CD4-positive, alpha-beta memory T cell (primary cell): ENCODE measurements around the gene PNPLA7. TPM values are rescaled to one million over a fixed set of nuclear protein-coding genes. Genes with fewer than 3 reads are reported as not detected.

Experiments
- CTCF ChIA-PET: fragments of 350-600 bp; sonication (Branson Sonifier 250); formaldehyde crosslinking; loops from one replicate; lab custom pipeline; 2021; ENCODE audit warnings: inconsistent platforms; ENCODE audit not compliant: partially characterized antibody; lab: Charles Lee
- POLR2A ChIA-PET: fragments of 350-600 bp; sonication (Branson Sonifier 250); formaldehyde crosslinking; loops from one replicate; lab custom pipeline; 2021; ENCODE audit not compliant: partially characterized antibody; lab: Charles Lee
- DNase-seq, 5 donors: peaks; one replicate each; pipeline versions ENCODE4 v3.0.0 to v3.0.0-alpha.2; 2020 to 2022; ENCODE audit warnings: mixed read lengths in 1 of 5
- H3K27ac ChIP-seq: one replicate; pipeline ENCODE4 v1.7.0; 2013; ENCODE audit warnings: low read depth, low read length
- H3K27me3 ChIP-seq: 2 replicates; pipeline ENCODE4 v1.7.0; 2013; ENCODE audit warnings: mild to moderate bottlenecking, low read length, moderate library complexity; ENCODE audit not compliant: insufficient read depth
- H3K36me3 ChIP-seq: 2 replicates; pipeline ENCODE4 v1.7.0; 2013; ENCODE audit warnings: mild to moderate bottlenecking, low read length, moderate library complexity; ENCODE audit not compliant: insufficient read depth
- H3K4me1 ChIP-seq: 2 replicates; pipeline ENCODE4 v1.7.0; 2013; ENCODE audit warnings: mild to moderate bottlenecking, low read length, moderate library complexity; ENCODE audit not compliant: insufficient read depth
- H3K4me3 ChIP-seq, 2 donors: one replicate each; pipeline ENCODE4 v1.7.0; 2013; ENCODE audit warnings: low read length in 2 of 2, mild to moderate bottlenecking in 1 of 2
- H3K9me3 ChIP-seq, 2 donors: one replicate each; pipeline ENCODE4 v1.7.0; 2013; ENCODE audit warnings: low read length in 2 of 2, control low read depth in 1 of 2; ENCODE audit not compliant: control insufficient read depth in 1 of 2
- H3K27ac Mint-ChIP-seq, 7 donors: one replicate each; pipeline ENCODE4 v1.8.0; 2020 to 2021; ENCODE audit warnings: mixed read lengths in 7 of 7, mild to moderate bottlenecking in 6 of 7, inconsistent platforms in 3 of 7, moderate library complexity in 3 of 7
- H3K27me3 Mint-ChIP-seq, 2 donors: one replicate each; pipeline ENCODE4 v1.8.0; 2020 to 2021; ENCODE audit warnings: mixed read lengths in 2 of 2
- H3K36me3 Mint-ChIP-seq, 2 donors: one replicate each; pipeline ENCODE4 v1.8.0; 2020 to 2021; ENCODE audit warnings: mixed read lengths in 2 of 2, inconsistent platforms in 1 of 2, mild to moderate bottlenecking in 1 of 2
- H3K4me1 Mint-ChIP-seq, 4 donors: one replicate each; pipeline ENCODE4 v1.8.0; 2020 to 2021; ENCODE audit warnings: mixed read lengths in 4 of 4, mild to moderate bottlenecking in 1 of 4
- H3K4me3 Mint-ChIP-seq, 8 donors: one replicate each; pipeline ENCODE4 v1.8.0; 2020 to 2021; ENCODE audit warnings: mixed read lengths in 8 of 8, mild to moderate bottlenecking in 7 of 8, moderate library complexity in 6 of 8, inconsistent platforms in 3 of 8
- H3K9me3 Mint-ChIP-seq, 8 donors: one replicate each; pipeline ENCODE4 v1.8.0; 2020 to 2021; ENCODE audit warnings: mixed read lengths in 8 of 8, mild to moderate bottlenecking in 5 of 8, inconsistent platforms in 3 of 8, moderate library complexity in 1 of 8
- intact Hi-C: fragments of 100-400 bp; cut with micrococcal nuclease; formaldehyde crosslinking; loops from one replicate; pipeline ENCODE4 v1.15.1; 2023
- polyA plus RNA-seq, 2 donors: library from polyadenylated mRNA; unstranded; fragments of 300-500 nt; fragmentation: Illumina TruSeq; gene quantifications; one replicate each; pipeline ENCODE4 v1.2.3, GENCODE V29; 2021
- total RNA-seq, 2 experiments: library from RNA; stranded (reverse); gene quantifications; one replicate each; pipeline ENCODE4 v1.2.3, GENCODE V29; 2021

Gene PNPLA7
- total and polyA plus RNA-seq, 4 experiments from 2014 or later = 0.98 to 15.7 (median 15.5) TPM; not detected in 1

DNA sequence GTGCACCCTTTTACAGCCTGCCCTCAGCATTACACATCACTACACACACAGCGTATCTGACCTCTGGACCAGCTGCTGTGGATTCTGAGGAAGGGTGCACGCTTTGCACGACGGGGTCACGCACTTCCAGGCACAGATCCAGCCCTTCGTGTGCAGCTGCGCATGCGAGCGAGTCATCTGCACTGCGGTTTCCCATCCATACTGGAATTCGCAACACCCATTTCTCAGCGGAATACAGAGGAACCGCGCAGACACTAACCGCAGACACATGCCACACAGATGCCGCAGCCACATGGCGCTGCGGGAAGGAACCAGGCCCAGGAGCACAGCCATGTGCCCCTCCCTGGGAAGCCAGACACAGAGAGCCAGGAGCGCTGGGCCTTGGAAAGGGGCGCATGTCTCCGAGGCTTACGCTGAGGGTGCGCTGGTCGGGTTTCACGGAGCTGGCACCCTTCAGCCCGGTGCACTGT is 43.5 kb downstream of the PNPLA7 start:
- intact Hi-C loops = no loop called here
- peaks cover 0 to 7% (median 1%) of the 10 kb centered on the region in 8 donors for H3K9me3 Mint-ChIP-seq
- H3K9me3 ChIP-seq = no peaks in the 10 kb centered on the region
- no peak overlapping the region for H3K4me3 Mint-ChIP-seq
- H3K27me3 ChIP-seq = no peaks in the 10 kb centered on the region
- CTCF ChIA-PET = interaction anchor here (1.8 kb wide), 1 partner anchor 18 kb away, joined by 4 read pairs; no protein-coding TSS in a partner anchor
- no peaks in the 10 kb centered on the region for H3K4me1 ChIP-seq
- POLR2A ChIA-PET = no interaction called here
- H3K27ac ChIP-seq = no peak overlapping the region
- no peak overlapping the region for H3K4me3 ChIP-seq
- no peak overlapping the region for H3K27ac Mint-ChIP-seq
- no peaks in the 10 kb centered on the region for H3K27me3 Mint-ChIP-seq
- no peaks in the 10 kb centered on the region for H3K36me3 ChIP-seq
- peaks cover 0 to 9% (median 0%) of the 10 kb centered on the region in 4 donors for H3K4me1 Mint-ChIP-seq
- peaks cover 0 to under 1% of the 10 kb centered on the region in 2 donors for H3K36me3 Mint-ChIP-seq
- no peak for DNase-seq

DNA sequence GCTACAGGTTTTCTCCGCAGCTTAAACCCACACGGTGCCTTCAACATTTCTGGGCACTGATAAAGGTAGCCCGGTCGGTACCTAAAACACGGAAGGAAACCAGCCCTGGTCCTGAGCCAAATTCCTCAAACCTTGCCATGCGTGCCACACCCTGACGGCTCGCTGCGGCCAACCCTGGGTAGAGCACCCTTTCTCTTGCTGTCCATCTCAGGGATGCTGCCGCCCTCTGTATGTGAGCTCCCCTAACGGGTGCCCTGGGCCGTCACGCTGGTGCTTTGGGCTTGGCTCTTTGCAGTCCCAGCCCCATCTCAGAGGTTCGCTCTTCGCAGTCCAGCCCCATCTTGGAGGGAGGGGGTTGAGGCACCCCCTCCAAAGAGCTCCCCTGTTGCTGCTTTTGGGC is 43.9 kb downstream of the PNPLA7 start:
- Mint-ChIP-seq H3K9me3 (peaks cover 0 to 10% (median 1%) of the 10 kb centered on the region in 8 donors), H3K36me3 (peaks cover 0 to 2% of the 10 kb centered on the region in 2 donors), H3K27ac (no peak overlapping the region), H3K4me3 (no peak overlapping the region), H3K4me1 (peaks cover 0 to 11% (median 0%) of the 10 kb centered on the region in 4 donors), H3K27me3 (no peaks in the 10 kb centered on the region)
- Histone ChIP-seq H3K4me3 (no peak overlapping the region), H3K27ac (no peak overlapping the region), H3K27me3 (no peaks in the 10 kb centered on the region), H3K4me1 (no peaks in the 10 kb centered on the region), H3K36me3 (no peaks in the 10 kb centered on the region), H3K9me3 (no peaks in the 10 kb centered on the region)
- DNase-seq = no peak
- ChIA-PET POLR2A (no interaction called here), CTCF (no interaction called here)
- intact Hi-C loops = no loop called here

DNA sequence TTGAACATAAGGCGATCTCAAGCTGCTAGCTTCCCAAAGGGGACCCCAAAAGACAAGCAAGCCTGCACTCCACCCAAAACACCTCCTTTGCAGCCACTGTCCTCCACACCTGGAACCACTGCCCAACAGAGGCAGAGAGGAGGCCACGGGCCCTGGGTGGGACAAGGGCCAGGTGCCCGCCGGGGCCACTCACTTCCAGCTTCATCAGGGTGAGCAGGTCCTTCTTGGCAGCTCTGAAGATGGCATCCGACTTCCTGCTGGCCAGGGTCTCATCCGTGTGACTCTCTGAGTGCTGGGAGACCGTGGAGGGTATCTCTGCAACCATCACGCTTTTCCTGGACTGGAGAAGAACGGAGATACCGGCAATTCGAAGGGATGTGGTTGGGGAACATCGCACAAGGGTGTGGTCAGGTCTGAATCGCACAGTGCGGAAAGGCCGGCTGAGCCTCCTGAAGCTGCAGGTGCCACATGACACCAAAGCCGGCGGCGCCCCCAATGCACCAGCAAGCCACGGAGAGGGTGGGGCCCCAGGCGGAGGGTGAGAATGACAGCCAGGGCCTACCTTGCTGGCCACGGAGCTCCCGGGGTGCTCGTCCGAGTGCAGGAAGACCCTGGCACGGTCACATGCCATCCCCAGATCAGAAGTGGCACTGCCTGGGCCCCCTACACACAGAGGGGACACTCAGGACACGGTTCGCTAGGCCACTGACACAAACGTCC is 44.6 kb downstream of the PNPLA7 start:
- Mint-ChIP-seq H3K27ac (no peak overlapping the region), H3K4me3 (no peak overlapping the region), H3K27me3 (no peaks in the 10 kb centered on the region), H3K9me3 (peaks cover 0 to 10% (median 1%) of the 10 kb centered on the region in 8 donors), H3K36me3 (peaks cover 0 to 2% of the 10 kb centered on the region in 2 donors), H3K4me1 (peaks cover 0 to 11% (median 0%) of the 10 kb centered on the region in 4 donors)
- H3K9me3 ChIP-seq = no peaks in the 10 kb centered on the region
- ChIA-PET POLR2A (no interaction called here), CTCF (no interaction called here)
- no peaks in the 10 kb centered on the region for H3K27me3 ChIP-seq
- no peaks in the 10 kb centered on the region for H3K4me1 ChIP-seq
- H3K4me3 ChIP-seq = no peak overlapping the region
- intact Hi-C loops = no loop called here
- H3K36me3 ChIP-seq = no peaks in the 10 kb centered on the region
- no peak overlapping the region for H3K27ac ChIP-seq
- DNase-seq = no peak

DNA sequence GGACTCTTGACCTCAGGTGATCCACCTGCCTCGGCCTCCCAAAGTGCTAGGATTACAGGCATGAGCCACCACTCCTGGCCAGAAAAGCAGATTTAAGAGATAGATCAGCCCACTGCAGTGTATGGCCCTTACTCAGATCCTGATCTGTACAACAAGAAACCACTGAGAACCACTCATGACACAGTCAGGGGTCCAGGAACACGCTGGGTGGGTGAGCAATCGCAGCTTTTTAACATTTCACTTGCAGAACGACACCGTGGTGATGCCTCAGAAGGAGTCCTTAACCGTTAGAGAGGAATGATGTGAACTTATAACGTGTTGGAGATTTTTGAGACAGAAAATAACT is 45.8 kb downstream of the PNPLA7 start:
- Histone ChIP-seq H3K36me3 (no peaks in the 10 kb centered on the region), H3K27ac (no peak overlapping the region), H3K4me3 (no peak overlapping the region), H3K4me1 (no peaks in the 10 kb centered on the region), H3K27me3 (no peaks in the 10 kb centered on the region), H3K9me3 (no peaks in the 10 kb centered on the region)
- H3K36me3 Mint-ChIP-seq = peaks cover 0 to 2% of the 10 kb centered on the region in 2 donors
- no peaks in the 10 kb centered on the region for H3K27me3 Mint-ChIP-seq
- no peak for DNase-seq
- POLR2A ChIA-PET = no interaction called here
- H3K4me1 Mint-ChIP-seq = peaks cover 0 to 11% (median 0%) of the 10 kb centered on the region in 4 donors
- H3K9me3 Mint-ChIP-seq = peaks cover 0 to 10% (median under 1%) of the 10 kb centered on the region in 8 donors
- CTCF ChIA-PET = no interaction called here
- no peak overlapping the region for H3K27ac Mint-ChIP-seq
- intact Hi-C loops = no loop called here
- H3K4me3 Mint-ChIP-seq = no peak overlapping the region

DNA sequence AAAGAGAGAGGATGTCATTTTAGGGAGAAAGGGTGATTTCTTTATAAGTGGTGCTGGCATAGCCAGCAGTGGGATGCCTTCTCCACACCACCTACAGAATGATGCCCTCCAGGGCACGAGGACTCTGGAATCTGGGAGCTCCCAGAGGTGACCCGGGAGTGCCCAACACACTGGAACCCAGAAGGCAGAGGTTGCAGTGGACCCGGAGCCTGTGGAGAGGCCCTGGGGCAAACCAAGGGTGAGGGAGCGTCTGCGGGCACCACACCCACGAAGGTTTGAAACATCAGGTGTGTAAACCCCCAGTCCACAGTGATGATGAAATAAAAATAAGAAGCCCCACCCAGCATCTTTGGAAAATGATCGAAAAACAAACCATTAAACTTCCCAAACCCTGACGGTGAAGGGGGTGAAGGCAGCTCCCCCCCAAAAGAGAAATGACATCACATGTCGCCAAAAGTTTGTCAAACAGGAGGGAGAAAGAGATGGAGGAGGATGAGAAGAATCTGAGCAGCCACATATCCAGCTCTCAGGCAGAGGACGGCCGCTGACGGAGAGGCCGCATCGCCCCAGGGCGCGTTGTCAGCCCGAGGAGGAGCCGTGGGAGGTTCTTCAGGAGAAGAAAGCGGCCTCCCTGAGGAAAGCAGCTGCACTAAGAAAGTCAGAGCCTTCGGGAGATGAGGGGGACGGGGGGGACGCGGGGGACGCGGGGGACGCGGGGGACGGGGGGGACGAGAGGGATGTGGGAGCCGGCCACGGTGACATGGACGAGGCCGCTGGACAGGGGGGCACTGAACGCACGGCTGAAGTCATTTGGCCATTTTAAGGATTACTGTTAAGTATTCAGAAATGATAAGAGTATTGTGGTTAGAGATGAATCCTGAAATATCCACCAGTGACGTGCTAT is 47.9 kb downstream of the PNPLA7 start:
- Mint-ChIP-seq H3K27me3 (no peaks in the 10 kb centered on the region), H3K9me3 (peaks cover 0 to 10% (median 0%) of the 10 kb centered on the region in 8 donors), H3K36me3 (peaks cover 0 to 2% of the 10 kb centered on the region in 2 donors), H3K4me1 (peaks cover 0 to 11% (median 0%) of the 10 kb centered on the region in 4 donors), H3K4me3 (peak overlapping the region in 1 of 8 donors; percentile 43), H3K27ac (peak overlapping the region in 5 of 7 donors; percentile 68 to 89 (median 81))
- H3K36me3 ChIP-seq = no peaks in the 10 kb centered on the region
- CTCF ChIA-PET = no interaction called here
- H3K4me3 ChIP-seq = no peak overlapping the region
- no peaks in the 10 kb centered on the region for H3K4me1 ChIP-seq
- H3K27me3 ChIP-seq = no peaks in the 10 kb centered on the region
- intact Hi-C loops = no loop called here
- no peaks in the 10 kb centered on the region for H3K9me3 ChIP-seq
- H3K27ac ChIP-seq = no peak overlapping the region
- POLR2A ChIA-PET = no interaction called here
- no peak for DNase-seq

DNA sequence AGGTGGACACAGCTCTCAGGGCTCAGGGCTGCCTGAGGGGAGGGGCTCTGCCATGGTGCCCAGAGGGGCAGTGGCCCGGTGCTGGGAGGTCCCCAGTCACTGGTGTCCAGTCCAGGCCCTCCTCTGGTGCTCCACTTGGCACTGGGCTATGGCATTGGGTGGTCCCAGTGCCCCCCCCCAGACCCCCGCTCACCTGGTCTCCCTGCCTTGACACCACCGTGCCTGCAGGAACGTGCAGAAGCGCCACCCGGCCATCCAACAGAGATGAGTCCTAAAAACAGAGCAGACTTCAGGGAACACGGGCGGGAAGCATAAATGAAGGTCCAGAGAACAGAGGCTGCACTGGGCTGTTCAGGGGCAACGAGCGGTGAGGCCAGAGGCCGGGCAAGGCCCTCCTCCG is 48.7 kb downstream of the PNPLA7 start:
- H3K9me3 Mint-ChIP-seq = peaks cover 0 to 10% (median 0%) of the 10 kb centered on the region in 8 donors
- no peak overlapping the region for H3K4me3 Mint-ChIP-seq
- H3K36me3 Mint-ChIP-seq = peaks cover 0 to 2% of the 10 kb centered on the region in 2 donors
- Histone ChIP-seq H3K36me3 (no peaks in the 10 kb centered on the region), H3K27ac (no peak overlapping the region), H3K9me3 (no peaks in the 10 kb centered on the region), H3K27me3 (no peaks in the 10 kb centered on the region), H3K4me3 (no peak overlapping the region), H3K4me1 (no peaks in the 10 kb centered on the region)
- ChIA-PET POLR2A (no interaction called here), CTCF (no interaction called here)
- no peak for DNase-seq
- H3K27ac Mint-ChIP-seq = peak overlapping the region in 3 of 7 donors; percentile 60 to 89 (median 81)
- H3K27me3 Mint-ChIP-seq = no peaks in the 10 kb centered on the region
- peaks cover 0 to 11% (median 0%) of the 10 kb centered on the region in 4 donors for H3K4me1 Mint-ChIP-seq
- intact Hi-C loops = no loop called here
